ENCODE measurements around the gene TUBB2B.

TUBB2B gene

DNA sequence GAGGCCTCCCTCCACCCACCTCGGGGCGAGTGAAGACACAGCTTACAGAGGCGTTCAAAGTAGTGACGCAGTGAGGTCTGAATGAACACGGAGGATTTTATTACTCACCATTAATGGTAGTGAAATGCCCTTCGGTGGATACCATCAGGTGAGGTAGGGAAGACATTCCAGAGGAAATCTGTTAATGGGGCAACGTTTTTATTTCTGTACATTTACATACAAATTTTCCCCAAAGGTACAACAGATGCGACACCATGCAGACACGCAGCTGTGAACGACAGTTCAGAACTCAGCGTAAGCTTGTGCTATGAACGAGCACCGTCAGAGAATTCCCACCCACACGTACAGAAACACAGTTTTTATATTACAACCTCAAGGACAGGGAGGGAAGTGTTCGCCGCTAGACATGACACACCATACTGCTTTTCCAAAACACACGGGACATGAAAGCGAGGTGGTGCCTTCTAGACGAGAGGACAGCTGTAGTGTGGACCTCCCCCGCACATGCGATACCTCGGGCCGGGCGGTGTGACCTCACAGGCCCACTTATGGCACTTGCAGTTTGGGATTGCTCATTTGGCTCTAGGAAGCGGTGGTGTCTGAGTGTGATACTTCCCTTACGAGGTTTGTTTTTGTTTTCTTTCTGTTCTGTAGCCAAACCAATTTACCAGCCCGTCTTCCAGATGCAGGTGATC is 42.0 kb upstream of the TUBB2B start:
- TF ChIP-seq, protein P1, sequence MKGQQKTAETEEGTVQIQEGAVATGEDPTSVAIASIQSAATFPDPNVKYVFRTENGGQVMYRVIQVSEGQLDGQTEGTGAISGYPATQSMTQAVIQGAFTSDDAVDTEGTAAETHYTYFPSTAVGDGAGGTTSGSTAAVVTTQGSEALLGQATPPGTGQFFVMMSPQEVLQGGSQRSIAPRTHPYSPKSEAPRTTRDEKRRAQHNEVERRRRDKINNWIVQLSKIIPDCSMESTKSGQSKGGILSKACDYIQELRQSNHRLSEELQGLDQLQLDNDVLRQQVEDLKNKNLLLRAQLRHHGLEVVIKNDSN (IDR thresholded peaks at IDR 0.05): no peak
- TF ChIP-seq TEAD4 (IDR thresholded peaks at IDR 0.05) (no peak), TCF12 (IDR thresholded peaks at IDR 0.05; ENCODE audit: low read depth) (no peak), EGR1 (IDR thresholded peaks at IDR 0.05) (no peak)
- TF ChIP-seq, protein P2, sequence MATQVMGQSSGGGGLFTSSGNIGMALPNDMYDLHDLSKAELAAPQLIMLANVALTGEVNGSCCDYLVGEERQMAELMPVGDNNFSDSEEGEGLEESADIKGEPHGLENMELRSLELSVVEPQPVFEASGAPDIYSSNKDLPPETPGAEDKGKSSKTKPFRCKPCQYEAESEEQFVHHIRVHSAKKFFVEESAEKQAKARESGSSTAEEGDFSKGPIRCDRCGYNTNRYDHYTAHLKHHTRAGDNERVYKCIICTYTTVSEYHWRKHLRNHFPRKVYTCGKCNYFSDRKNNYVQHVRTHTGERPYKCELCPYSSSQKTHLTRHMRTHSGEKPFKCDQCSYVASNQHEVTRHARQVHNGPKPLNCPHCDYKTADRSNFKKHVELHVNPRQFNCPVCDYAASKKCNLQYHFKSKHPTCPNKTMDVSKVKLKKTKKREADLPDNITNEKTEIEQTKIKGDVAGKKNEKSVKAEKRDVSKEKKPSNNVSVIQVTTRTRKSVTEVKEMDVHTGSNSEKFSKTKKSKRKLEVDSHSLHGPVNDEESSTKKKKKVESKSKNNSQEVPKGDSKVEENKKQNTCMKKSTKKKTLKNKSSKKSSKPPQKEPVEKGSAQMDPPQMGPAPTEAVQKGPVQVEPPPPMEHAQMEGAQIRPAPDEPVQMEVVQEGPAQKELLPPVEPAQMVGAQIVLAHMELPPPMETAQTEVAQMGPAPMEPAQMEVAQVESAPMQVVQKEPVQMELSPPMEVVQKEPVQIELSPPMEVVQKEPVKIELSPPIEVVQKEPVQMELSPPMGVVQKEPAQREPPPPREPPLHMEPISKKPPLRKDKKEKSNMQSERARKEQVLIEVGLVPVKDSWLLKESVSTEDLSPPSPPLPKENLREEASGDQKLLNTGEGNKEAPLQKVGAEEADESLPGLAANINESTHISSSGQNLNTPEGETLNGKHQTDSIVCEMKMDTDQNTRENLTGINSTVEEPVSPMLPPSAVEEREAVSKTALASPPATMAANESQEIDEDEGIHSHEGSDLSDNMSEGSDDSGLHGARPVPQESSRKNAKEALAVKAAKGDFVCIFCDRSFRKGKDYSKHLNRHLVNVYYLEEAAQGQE (IDR thresholded peaks at IDR 0.05; ENCODE audit: low read depth): no peak

DNA sequence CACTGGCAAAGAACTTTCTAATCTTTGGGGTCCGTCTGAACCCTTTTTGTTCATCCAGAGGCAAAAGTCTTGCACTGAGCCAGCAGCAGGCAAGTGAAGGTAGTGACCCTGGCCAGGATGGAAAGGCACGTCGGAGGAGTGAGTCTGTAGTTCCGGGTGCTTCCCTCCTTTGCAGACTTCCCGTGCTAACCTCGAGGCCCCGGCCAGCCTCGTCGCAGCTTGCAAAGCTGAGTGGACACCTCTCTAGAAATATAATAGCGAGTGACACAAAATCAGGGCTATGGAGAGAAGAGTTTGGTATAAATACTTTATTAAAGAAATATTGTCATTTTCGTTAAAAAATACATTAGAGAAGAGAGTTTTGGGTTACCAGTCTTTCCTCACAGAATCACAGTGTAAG is 41.2 kb upstream of the TUBB2B start:
- TF ChIP-seq, protein P2 (IDR thresholded peaks at IDR 0.05; ENCODE audit: low read depth): no peak

DNA sequence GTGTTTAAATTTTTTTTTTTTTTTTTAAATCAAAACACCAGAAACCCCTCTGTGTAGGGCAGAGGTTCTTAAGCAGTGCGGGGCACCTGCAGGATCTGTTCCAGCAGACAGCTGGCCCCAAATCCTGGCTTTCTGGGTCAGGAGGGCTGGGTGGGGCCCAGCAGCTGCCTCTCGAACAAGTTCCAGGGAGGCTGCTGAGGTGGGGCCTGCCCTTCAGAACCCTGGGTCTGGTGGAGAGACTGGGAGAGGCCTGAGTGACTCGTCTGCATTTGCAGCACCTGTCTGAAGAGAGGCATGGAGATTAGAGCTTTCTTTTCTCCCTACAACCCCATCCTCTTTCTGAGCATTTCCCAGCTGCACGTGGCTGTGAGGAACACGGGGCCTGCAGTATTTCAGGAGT is 39.7 kb upstream of the TUBB2B start:
- TF ChIP-seq NFIC (IDR thresholded peaks at IDR 0.05) (no peak), RAD21 (IDR thresholded peaks at IDR 0.05; ENCODE audit: low read depth) (no peak), EGR1 (IDR thresholded peaks at IDR 0.05) (no peak), CREB1 (IDR thresholded peaks at IDR 0.05; ENCODE audit: low read depth) (no peak), ZBTB7A (IDR thresholded peaks at IDR 0.05; ENCODE audit: low read depth) (no peak), CEBPB (IDR thresholded peaks at IDR 0.05) (no peak), FOXM1 (IDR thresholded peaks at IDR 0.05; ENCODE audit: borderline replicate concordance, low read depth) (no peak), YY1 (IDR thresholded peaks at IDR 0.05; ENCODE audit: low read depth) (no peak)
- TF ChIP-seq, protein P2 (IDR thresholded peaks at IDR 0.05; ENCODE audit: low read depth): no peak
- TF ChIP-seq, protein P3, sequence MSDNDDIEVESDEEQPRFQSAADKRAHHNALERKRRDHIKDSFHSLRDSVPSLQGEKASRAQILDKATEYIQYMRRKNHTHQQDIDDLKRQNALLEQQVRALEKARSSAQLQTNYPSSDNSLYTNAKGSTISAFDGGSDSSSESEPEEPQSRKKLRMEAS (IDR thresholded peaks at IDR 0.05): no peak
- TF ChIP-seq, protein P1 (IDR thresholded peaks at IDR 0.05): no peak

DNA sequence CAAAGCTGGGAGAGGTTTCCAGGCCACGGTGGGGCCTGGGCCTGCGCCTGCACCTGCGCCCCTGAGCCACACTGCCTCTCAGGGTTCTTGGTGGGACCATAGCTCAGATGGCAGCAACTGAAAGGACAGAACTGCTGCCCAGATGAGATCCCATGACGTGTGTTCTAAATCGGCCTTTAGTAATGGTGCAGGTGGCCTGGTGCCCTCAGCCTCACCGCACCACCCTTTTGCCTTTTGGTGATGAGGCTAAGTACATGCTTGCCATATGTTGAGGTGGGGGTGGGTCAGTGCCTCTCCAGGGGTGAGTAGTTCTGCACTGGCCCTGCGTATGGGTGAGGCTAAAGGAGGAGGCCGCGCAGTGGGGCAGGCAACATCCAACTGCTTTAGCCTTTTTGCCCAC is 38.7 kb upstream of the TUBB2B start:
- TF ChIP-seq, protein P1 (IDR thresholded peaks at IDR 0.05): no peak
- TF ChIP-seq NFIC (IDR thresholded peaks at IDR 0.05): no peak
- TF ChIP-seq TAF1 (IDR thresholded peaks at IDR 0.05; ENCODE audit: low read depth): no peak
- TF ChIP-seq, protein P3 (IDR thresholded peaks at IDR 0.05): no peak
- TF ChIP-seq EP300 (IDR thresholded peaks at IDR 0.05; ENCODE audit: borderline replicate concordance): no peak
- no peak for TF ChIP-seq CEBPB (IDR thresholded peaks at IDR 0.05)
- no peak for TF ChIP-seq ZBTB7A (IDR thresholded peaks at IDR 0.05; ENCODE audit: low read depth)
- no peak for TF ChIP-seq TEAD4 (IDR thresholded peaks at IDR 0.05)
- TF ChIP-seq, protein P2 (IDR thresholded peaks at IDR 0.05; ENCODE audit: low read depth): no peak
- TF ChIP-seq YY1 (IDR thresholded peaks at IDR 0.05; ENCODE audit: low read depth): no peak
- no peak for TF ChIP-seq TCF12 (IDR thresholded peaks at IDR 0.05; ENCODE audit: low read depth)
- no peak for TF ChIP-seq EGR1 (IDR thresholded peaks at IDR 0.05)
- TF ChIP-seq CREB1 (IDR thresholded peaks at IDR 0.05; ENCODE audit: low read depth): no peak
- TF ChIP-seq FOXM1 (IDR thresholded peaks at IDR 0.05; ENCODE audit: borderline replicate concordance, low read depth): no peak
- TF ChIP-seq RAD21 (IDR thresholded peaks at IDR 0.05; ENCODE audit: low read depth): no peak

Data from Ishikawa (cell line).